Psoas muscle (tissue), 8 donors: ENCODE results near the gene KCNJ12. TPM values are rescaled to one million over a fixed set of nuclear protein-coding genes. Genes with fewer than 3 reads are reported as not detected.

ENCODE experiments used
- ATAC-seq, 4 donors: fragments of 200-7000 bp; cut with Tn5 transposase; one replicate each; pipeline ENCODE4 v1.9.1; 2020; ENCODE audit warnings: moderate library complexity in 3 of 4, mild to moderate bottlenecking in 2 of 4
- DNase-seq, 2 donors: peaks; one replicate each; pipeline ENCODE4 v3.0.0-alpha.2; 2020
- H3K27ac ChIP-seq: fragments of 200-600 bp; one replicate; pipeline ENCODE4 v1.8.0; 2022
- H3K27me3 ChIP-seq, 3 donors: fragments of 200-600 bp in 1 of 3; one replicate each; pipeline versions ENCODE4 v1.6.1 to v1.8.0; 2013 to 2022; ENCODE audit warnings: low read length in 2 of 3, mild to moderate bottlenecking in 2 of 3, moderate library complexity in 1 of 3; ENCODE audit not compliant: insufficient read depth in 3 of 3
- H3K36me3 ChIP-seq, 2 donors: fragments of 200-600 bp in 1 of 2; one replicate each; pipeline versions ENCODE4 v1.6.1 to v1.8.0; 2013 to 2022; ENCODE audit warnings: low read depth in 1 of 2, mild to moderate bottlenecking in 1 of 2, moderate library complexity in 1 of 2; ENCODE audit not compliant: insufficient read depth in 1 of 2
- H3K4me1 ChIP-seq: fragments of 200-600 bp; one replicate; pipeline ENCODE4 v1.8.0; 2022
- H3K4me3 ChIP-seq: fragments of 200-600 bp; one replicate; pipeline ENCODE4 v1.8.0; 2022; ENCODE audit warnings: mild to moderate bottlenecking
- H3K9me3 ChIP-seq: fragments of 200-600 bp; one replicate; pipeline ENCODE4 v1.8.0; 2022
- WGBS, 3 donors: extraction: QIAGEN DNeasy Blood & Tissue Kit; methylation state at CpG; one replicate each; pipeline versions ENCODE4 v1.1.6 to v1.1.7; 2013; 5-methylcytosine and 5-hydroxymethylcytosine counted together
- intact Hi-C, 2 donors: fragments of 100-400 bp; cut with DNase I; formaldehyde crosslinking; loops; one replicate each; pipeline versions ENCODE4 v1.11.0 to v1.14.2; 2022
- polyA plus RNA-seq, 3 donors: library from polyadenylated mRNA; stranded (reverse); fragments of 200-250 nt; gene quantifications; one replicate each; pipeline ENCODE4 v1.2.3, GENCODE V29; 2013
- total RNA-seq, 4 donors: library from RNA; stranded (reverse); fragmentation: NEBNext Ultra II Directional in 2 of 4; extraction: Animal tissue kit (Norgen Biotek cat#: 25700) in 2 of 4; gene quantifications; one replicate each; pipeline versions ENCODE4 v1.2.1 to v1.2.4, GENCODE V29; 2021 to 2023
- TF ChIP-seq, protein P1 (sequence below): fragments of 200-600 bp; IDR thresholded peaks from one replicate; pipeline ENCODE4 v1.8.0; 2022; ENCODE audit warnings: antibody characterized with exemption
- donor health status: healthy with polysubstance abuse.
- donor health status: DM: no; HTN: no; CAD: no; lungs with moderate emphysema.
- donor health status: Bipolar disorder and iron deficiency.
- donor health status: healthy.
- donor health status: DM: yes; HTN: yes; CAD: no.
- donor health status: DM: no; HTN: no; CAD: no.
- donor health status: DM: no; HTN: no; CAD: no.
- donor health status: DM: yes; HTN: yes; CAD: no.

KCNJ12 gene
- total and polyA plus RNA-seq, 7 donors, result 5.2 to 42.7 (median 19.3) TPM

DNA sequence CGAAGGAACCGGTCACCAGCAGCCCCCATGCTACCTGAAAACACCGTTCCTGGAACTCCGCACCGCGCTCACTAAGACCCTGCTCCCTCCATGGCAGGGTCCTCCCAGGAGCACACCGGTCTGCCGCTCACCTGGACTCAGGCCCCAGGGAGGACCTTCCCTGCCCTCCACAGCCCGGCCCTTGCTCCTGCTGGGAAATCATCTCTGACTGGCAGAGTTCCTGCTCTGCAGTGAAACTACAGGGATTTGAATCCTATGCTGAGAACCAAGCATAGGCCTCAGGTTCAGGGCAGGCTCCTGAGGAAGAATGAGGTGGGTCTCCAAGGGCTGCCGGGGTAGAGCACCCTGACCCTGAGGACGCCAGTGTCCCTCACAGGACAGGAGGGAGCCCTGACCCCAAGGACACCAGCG is 88.5 kb downstream of the KCNJ12 start:
- DNase-seq (no peak), ATAC-seq (no peak)
- Histone ChIP-seq H3K27ac (no peak overlapping the region), H3K4me3 (no peak overlapping the region), H3K4me1 (no peaks in the 10 kb centered on the region), H3K27me3 (peaks cover 0 to 4% (median 0%) of the 10 kb centered on the region in 3 donors), H3K9me3 (no peaks in the 10 kb centered on the region), H3K36me3 (no peaks in the 10 kb centered on the region)
- intact Hi-C loops, result loop anchor here in 1 of 2 donors (5.0 kb wide), 1 partner anchor 38 kb away; no protein-coding TSS in a partner anchor
- 79 to 80% (median 80%) methylated on average over 12 of the region's 12 CpGs for WGBS, 3 donors
- TF ChIP-seq, protein P1, sequence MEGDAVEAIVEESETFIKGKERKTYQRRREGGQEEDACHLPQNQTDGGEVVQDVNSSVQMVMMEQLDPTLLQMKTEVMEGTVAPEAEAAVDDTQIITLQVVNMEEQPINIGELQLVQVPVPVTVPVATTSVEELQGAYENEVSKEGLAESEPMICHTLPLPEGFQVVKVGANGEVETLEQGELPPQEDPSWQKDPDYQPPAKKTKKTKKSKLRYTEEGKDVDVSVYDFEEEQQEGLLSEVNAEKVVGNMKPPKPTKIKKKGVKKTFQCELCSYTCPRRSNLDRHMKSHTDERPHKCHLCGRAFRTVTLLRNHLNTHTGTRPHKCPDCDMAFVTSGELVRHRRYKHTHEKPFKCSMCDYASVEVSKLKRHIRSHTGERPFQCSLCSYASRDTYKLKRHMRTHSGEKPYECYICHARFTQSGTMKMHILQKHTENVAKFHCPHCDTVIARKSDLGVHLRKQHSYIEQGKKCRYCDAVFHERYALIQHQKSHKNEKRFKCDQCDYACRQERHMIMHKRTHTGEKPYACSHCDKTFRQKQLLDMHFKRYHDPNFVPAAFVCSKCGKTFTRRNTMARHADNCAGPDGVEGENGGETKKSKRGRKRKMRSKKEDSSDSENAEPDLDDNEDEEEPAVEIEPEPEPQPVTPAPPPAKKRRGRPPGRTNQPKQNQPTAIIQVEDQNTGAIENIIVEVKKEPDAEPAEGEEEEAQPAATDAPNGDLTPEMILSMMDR, result no peak

DNA sequence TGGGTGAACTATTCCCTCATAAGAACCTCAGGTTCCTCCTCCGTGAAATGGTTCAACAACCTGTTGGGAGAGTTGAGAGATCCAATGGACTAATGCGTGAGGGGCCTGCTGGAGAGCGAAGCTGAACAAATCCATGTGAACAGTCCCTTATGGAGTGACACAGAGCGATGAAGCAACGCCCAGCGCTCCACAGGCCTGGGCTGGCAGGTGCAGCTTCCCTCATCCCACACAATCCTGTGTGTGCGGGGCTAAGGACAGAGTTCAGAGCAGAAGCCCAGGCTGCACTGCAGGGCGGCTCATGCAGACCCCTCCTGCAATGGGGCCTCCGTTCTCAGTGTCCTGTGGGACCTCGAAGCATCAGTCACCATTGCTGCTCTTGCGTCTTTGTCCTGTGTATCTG is 90.4 kb downstream of the KCNJ12 start:
- DNase-seq (no peak), ATAC-seq (no peak)
- H3K9me3 ChIP-seq, result no peaks in the 10 kb centered on the region
- 86 to 89% (median 86%) methylated on average over 11 of the region's 11 CpGs for WGBS, 3 donors
- no peaks in the 10 kb centered on the region for H3K4me1 ChIP-seq
- no peaks in the 10 kb centered on the region for H3K36me3 ChIP-seq
- intact Hi-C loops, result no loop called here
- no peak overlapping the region for H3K4me3 ChIP-seq
- TF ChIP-seq, protein P1, result no peak
- H3K27ac ChIP-seq, result no peak overlapping the region
- H3K27me3 ChIP-seq, result peaks cover 0 to 4% (median 0%) of the 10 kb centered on the region in 3 donors

DNA sequence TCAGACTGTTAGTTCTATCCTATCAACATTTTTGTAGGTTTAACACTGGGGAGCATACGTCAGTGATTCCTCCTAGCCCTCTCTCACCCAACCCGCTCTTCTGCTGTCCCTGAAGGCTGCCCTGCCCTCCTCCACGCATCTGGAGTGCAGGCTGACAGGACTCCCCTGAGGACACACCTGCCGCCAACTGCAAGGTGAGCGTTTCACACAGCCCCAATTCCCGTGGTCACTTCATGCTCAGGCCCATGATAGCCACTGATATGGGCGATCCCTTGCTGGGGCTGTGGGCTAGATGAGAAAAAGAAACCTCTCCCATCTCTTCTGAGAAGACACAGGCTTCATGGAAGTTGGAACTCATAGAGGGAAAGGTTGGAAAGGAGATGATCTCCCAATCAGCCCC is 91.0 kb downstream of the KCNJ12 start:
- Histone ChIP-seq H3K27me3 (peaks cover 0 to 4% (median 0%) of the 10 kb centered on the region in 3 donors), H3K9me3 (no peaks in the 10 kb centered on the region)
- WGBS, 3 donors, result 81 to 85% (median 82%) methylated on average over 7 of the region's 7 CpGs

DNA sequence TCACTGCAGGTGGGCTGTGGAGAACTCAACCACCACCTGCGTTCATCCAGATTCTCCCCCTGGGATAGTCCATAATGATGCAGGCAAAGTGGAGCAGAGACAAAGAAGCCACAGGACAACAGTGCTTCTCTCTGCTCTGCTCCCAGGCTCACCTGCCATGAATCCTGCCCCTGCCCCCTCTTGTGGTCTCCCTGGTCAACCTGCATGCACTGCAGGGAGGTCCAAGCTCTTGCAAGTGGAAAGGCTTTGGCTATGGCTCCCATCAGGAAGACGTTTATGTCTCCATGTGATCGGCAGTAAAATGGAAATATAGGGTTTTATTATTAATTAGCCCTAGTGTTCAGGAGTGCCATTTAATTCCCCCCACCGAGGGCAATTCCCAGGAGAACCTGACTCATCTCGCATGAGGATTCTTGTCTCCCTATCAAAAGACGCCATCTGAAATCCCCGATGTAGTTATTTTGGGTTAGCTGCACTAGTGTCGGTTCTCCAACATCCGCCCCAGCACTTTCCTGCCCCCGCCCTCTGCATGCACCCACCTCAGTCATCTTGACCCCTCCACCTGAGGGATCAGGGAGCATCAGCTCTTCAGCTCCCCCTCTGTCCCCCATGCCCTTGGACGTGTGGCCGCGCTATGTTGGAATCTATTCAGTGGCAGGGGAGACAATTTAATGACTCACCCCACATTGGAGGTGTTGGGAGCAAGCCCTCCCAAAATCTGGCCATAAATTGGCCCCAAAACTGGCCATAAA is 91.8 kb downstream of the KCNJ12 start:
- H3K4me1 ChIP-seq, result no peaks in the 10 kb centered on the region
- ATAC-seq (no peak), DNase-seq (no peak)
- TF ChIP-seq, protein P1, result no peak
- H3K27me3 ChIP-seq, result peaks cover 0 to 4% (median 0%) of the 10 kb centered on the region in 3 donors
- H3K9me3 ChIP-seq, result no peaks in the 10 kb centered on the region
- H3K27ac ChIP-seq, result no peak overlapping the region
- intact Hi-C loops, result no loop called here
- no peaks in the 10 kb centered on the region for H3K36me3 ChIP-seq
- WGBS, 3 donors, result 81 to 86% (median 86%) methylated on average over 13 of the region's 13 CpGs
- H3K4me3 ChIP-seq, result no peak overlapping the region

More for the DNA sequence above, 91.0 kb downstream of the KCNJ12 start:
- Histone ChIP-seq H3K36me3 (no peaks in the 10 kb centered on the region), H3K4me3 (no peak overlapping the region), H3K4me1 (no peaks in the 10 kb centered on the region), H3K27ac (no peak overlapping the region)
- intact Hi-C loops, result no loop called here
- DNase-seq (no peak), ATAC-seq (no peak)
- TF ChIP-seq, protein P1, result no peak

Other genes starting within 250 kb of the KCNJ12 start
- gene DHRS7B, start 249.4 kb upstream of the KCNJ12 start, total RNA-seq, result 10 to 100 TPM; 15.7 to 50.1 (median 37.7) TPM
- gene DHRS7B, start 249.4 kb upstream of the KCNJ12 start, polyA plus RNA-seq, result 10 to 100 TPM; 23.6 to 31.9 (median 26.7) TPM
- gene TMEM11, start 162.2 kb upstream of the KCNJ12 start, total RNA-seq, result 10 to 100 TPM; 52.9 to 78.4 (median 58.6) TPM
- gene TMEM11, start 162.2 kb upstream of the KCNJ12 start, polyA plus RNA-seq, result 100 to 1,000 TPM in 2 of 3 donors, 10 to 100 TPM in 1; 89.6 to 159 (median 109) TPM
- 10 to 100 TPM; 21.6 to 48.0 (median 24.5) TPM for gene NATD1, start 122.9 kb upstream of the KCNJ12 start, total RNA-seq
- gene NATD1, start 122.9 kb upstream of the KCNJ12 start, polyA plus RNA-seq, result 10 to 100 TPM in 2 of 3 donors, 1 to 10 TPM in 1; 4.7 to 15.1 (median 10.5) TPM
- gene MAP2K3, start 91.6 kb upstream of the KCNJ12 start, total RNA-seq, result 100 to 1,000 TPM in 2 of 4 donors, 10 to 100 TPM in 2; 64.4 to 126 (median 107) TPM
- gene MAP2K3, start 91.6 kb upstream of the KCNJ12 start, polyA plus RNA-seq, result 100 to 1,000 TPM in 2 of 3 donors, 10 to 100 TPM in 1; 86.3 to 229 (median 146) TPM